GM18873 (cell line): ENCODE data around the gene CATSPERB.
"Not testable (repeated sequence)": the region's sequence is repeated elsewhere in the genome, so short reads cannot be mapped to it uniquely, and the experiment has no call there.

Experiments used
- ATAC-seq: cut with Tn5 transposase; IDR thresholded peaks from one replicate; pipeline ENCODE4 v1.9.1; 2021; ENCODE audit warnings: mild to moderate bottlenecking, moderate library complexity, moderate number of reproducible peaks; ENCODE audit not compliant: unreplicated experiment, low FRiP score

CATSPERB gene

GRCh38 chr14:91585856-91586255 lies 146.0 kb downstream of the CATSPERB start:
- ATAC-seq = no peak

GRCh38 chr14:91582761-91583160 lies 149.1 kb downstream of the CATSPERB start:
- ATAC-seq = no peak

GRCh38 chr14:91580876-91581577 lies 150.9 kb downstream of the CATSPERB start:
- ATAC-seq = no peak

- ATAC-seq = no peak
Measured at GRCh38 chr14:91577632-91578233, 154.2 kb downstream of the CATSPERB start.

- no peak for ATAC-seq
Measured at GRCh38 chr14:91575469-91576208, 156.2 kb downstream of the CATSPERB start.

GRCh38 chr14:91573894-91574837 lies 157.7 kb downstream of the CATSPERB start:
- no peak for ATAC-seq

GRCh38 chr14:91573528-91573893 lies 158.4 kb downstream of the CATSPERB start:
- ATAC-seq = no peak

- ATAC-seq = no peak
Measured at GRCh38 chr14:91570021-91570420, 161.9 kb downstream of the CATSPERB start.

GRCh38 chr14:91569301-91569700 lies 162.6 kb downstream of the CATSPERB start:
- ATAC-seq = no peak

- ATAC-seq = no peak
Measured at GRCh38 chr14:91568626-91569025, 163.3 kb downstream of the CATSPERB start.

- not testable (repeated sequence) for ATAC-seq
Measured at GRCh38 chr14:91567827-91568226, 164.1 kb downstream of the CATSPERB start.

- no peak for ATAC-seq
Measured at GRCh38 chr14:91555531-91555930, 176.4 kb downstream of the CATSPERB start.

GRCh38 chr14:91554535-91555332 lies 177.2 kb downstream of the CATSPERB start:
- no peak for ATAC-seq

- ATAC-seq = no peak
Measured at GRCh38 chr14:91548108-91548507, 183.8 kb downstream of the CATSPERB start.

- ATAC-seq = no peak
Measured at GRCh38 chr14:91545946-91546716, 185.8 kb downstream of the CATSPERB start.

GRCh38 chr14:91545204-91545603 lies 186.7 kb downstream of the CATSPERB start:
- ATAC-seq = no peak

- ATAC-seq = no peak
Measured at GRCh38 chr14:91536327-91536726, 195.6 kb downstream of the CATSPERB start.

GRCh38 chr14:91534059-91534458 lies 197.8 kb downstream of the CATSPERB start:
- ATAC-seq = not testable (repeated sequence)

- ATAC-seq = no peak
Measured at GRCh38 chr14:91533623-91534022, 198.3 kb downstream of the CATSPERB start.
